GM23338 (cell line): Measurements from ENCODE around the gene PPP2CA. TPM values are rescaled to one million over a fixed set of nuclear protein-coding genes. Genes with fewer than 3 reads are reported as not detected.

Experiments
- ATAC-seq: fragments of 200-7000 bp; cut with Tn5 transposase; 3 replicates; pipeline ENCODE4 v1.9.1; 2020
- DNase-seq: peaks from one replicate; pipeline ENCODE4 v3.0.0-alpha.2; 2015; ENCODE audit warnings: low spot score
- H2AFZ ChIP-seq: fragments of 200-600 bp; sonication (generic); 2 replicates; pipeline ENCODE4 v1.8.0; 2016; ENCODE audit warnings: antibody characterized with exemption, mild to moderate bottlenecking, moderate library complexity
- H3F3A ChIP-seq: fragments of 200-600 bp; sonication (generic); replicated peaks from 2 replicates; pipeline ENCODE4 v1.8.0; 2017; ENCODE audit warnings: antibody characterized with exemption, mixed run types, low read depth
- H3K27ac ChIP-seq: fragments of 200-600 bp; sonication (generic); 2 replicates; pipeline ENCODE4 v1.6.1; 2016; ENCODE audit warnings: low read depth
- H3K27me3 ChIP-seq: fragments of 200-600 bp; sonication (generic); 2 replicates; pipeline ENCODE4 v1.8.0; 2016; ENCODE audit warnings: mild to moderate bottlenecking, mixed run types, moderate library complexity; ENCODE audit not compliant: insufficient read depth
- H3K36me3 ChIP-seq: fragments of 200-600 bp; sonication (generic); 2 replicates; pipeline ENCODE4 v1.8.0; 2016; ENCODE audit warnings: mild to moderate bottlenecking; ENCODE audit not compliant: insufficient read depth
- H3K4me1 ChIP-seq: fragments of 200-600 bp; sonication (generic); 2 replicates; pipeline ENCODE4 v1.8.0; 2016; ENCODE audit warnings: mild to moderate bottlenecking, moderate library complexity; ENCODE audit not compliant: insufficient read depth
- H3K4me2 ChIP-seq: fragments of 200-600 bp; sonication (generic); 2 replicates; pipeline ENCODE4 v1.7.1; 2017; ENCODE audit warnings: mixed run types
- H3K4me3 ChIP-seq: fragments of 200-600 bp; sonication (generic); 2 replicates; pipeline ENCODE4 v1.6.1; 2016; ENCODE audit warnings: mixed run types
- H3K79me2 ChIP-seq: fragments of 200-600 bp; sonication (generic); replicated peaks from 2 replicates; pipeline ENCODE4 v1.8.0; 2017; ENCODE audit warnings: mild to moderate bottlenecking; ENCODE audit not compliant: insufficient read depth
- H3K9me2 ChIP-seq: fragments of 200-600 bp; sonication (generic); 2 replicates; pipeline ENCODE4 v1.8.0; 2017; ENCODE audit not compliant: insufficient read depth
- H4K20me1 ChIP-seq: fragments of 200-600 bp; sonication (generic); replicated peaks from 2 replicates; pipeline ENCODE4 v1.8.0; 2017; ENCODE audit warnings: mild to moderate bottlenecking; ENCODE audit not compliant: insufficient read depth
- H3K27ac Mint-ChIP-seq: 2 replicates; pipeline ENCODE4 v1.8.0; 2020; ENCODE audit warnings: inconsistent platforms, mild to moderate bottlenecking, moderate library complexity, mixed read lengths
- H3K27me3 Mint-ChIP-seq: 3 replicates; pipeline ENCODE4 v1.8.0; 2022; ENCODE audit warnings: low read depth, mild to moderate bottlenecking, moderate library complexity, mixed read lengths, inconsistent platforms; ENCODE audit not compliant: insufficient read depth, poor library complexity
- H3K36me3 Mint-ChIP-seq: 3 replicates; pipeline ENCODE4 v1.8.0; 2021; ENCODE audit warnings: low read depth, mild to moderate bottlenecking, inconsistent platforms, moderate library complexity, mixed read lengths
- H3K4me1 Mint-ChIP-seq: 3 replicates; pipeline ENCODE4 v1.8.0; 2020; ENCODE audit warnings: mild to moderate bottlenecking, inconsistent platforms, mixed read lengths
- H3K4me3 Mint-ChIP-seq: 3 replicates; pipeline ENCODE4 v1.8.0; 2021; ENCODE audit warnings: moderate library complexity, mild to moderate bottlenecking, inconsistent platforms, mixed read lengths
- H3K9me3 Mint-ChIP-seq: 3 replicates; pipeline ENCODE4 v1.8.0; 2020; ENCODE audit warnings: moderate library complexity, mild to moderate bottlenecking, inconsistent platforms, mixed read lengths
- CREB1 ChIP-seq: fragments of 250-450 bp; sonication (Bioruptor Pico); IDR thresholded peaks from 2 replicates; pipeline ENCODE4 v1.5.0; 2020; ENCODE audit warnings: low read depth, mild to moderate bottlenecking, moderate library complexity
- CTCF ChIP-seq, 2 experiments: fragments of 200-600 bp in 1 of 2; sonication (generic) in 1 of 2; conservative IDR thresholded peaks; 2 replicates each; pipeline versions ENCODE4 v1.5.1 to v1.6.1; 2016 to 2017; ENCODE audit warnings: antibody characterized with exemption in 2 of 2, low read depth in 2 of 2, mild to moderate bottlenecking in 2 of 2, moderate library complexity in 1 of 2
- ETS1 ChIP-seq: IDR thresholded peaks from 2 replicates; pipeline ENCODE4 v1.6.1; 2016; ENCODE audit warnings: antibody characterized with exemption
- EZH2 ChIP-seq: fragments of 200-600 bp; sonication (generic); IDR thresholded peaks from one replicate; pipeline ENCODE4 v1.8.0; 2017; ENCODE audit warnings: antibody characterized with exemption, mild to moderate bottlenecking, low read depth; ENCODE audit not compliant: unreplicated experiment
- EZH2phosphoT487 ChIP-seq: fragments of 200-600 bp; sonication (generic); IDR thresholded peaks from one replicate; pipeline ENCODE4 v1.8.1; 2018; ENCODE audit warnings: antibody characterized with exemption; ENCODE audit not compliant: unreplicated experiment
- JUNB ChIP-seq: IDR thresholded peaks from one replicate; pipeline ENCODE4 v1.6.1; 2016; ENCODE audit warnings: antibody characterized with exemption; ENCODE audit not compliant: unreplicated experiment
- NANOG ChIP-seq: IDR thresholded peaks from 2 replicates; pipeline ENCODE4 v1.6.1; 2016; ENCODE audit warnings: antibody characterized with exemption, borderline replicate concordance
- POLR2AphosphoS5 ChIP-seq: IDR thresholded peaks from 2 replicates; pipeline ENCODE4 v1.6.1; 2016; ENCODE audit warnings: antibody characterized with exemption, low read depth
- REST ChIP-seq: IDR thresholded peaks from one replicate; pipeline ENCODE4 v1.6.1; 2018; ENCODE audit warnings: antibody characterized with exemption; ENCODE audit not compliant: unreplicated experiment
- ZNF114 ChIP-seq: fragments of 250-450 bp; sonication (Bioruptor Pico); IDR thresholded peaks from 2 replicates; pipeline ENCODE4 v1.5.0; 2020; ENCODE audit warnings: mild to moderate bottlenecking, moderate library complexity
- ZNF331 ChIP-seq: fragments of 250-450 bp; sonication (Bioruptor Pico); IDR thresholded peaks from 2 replicates; pipeline ENCODE4 v1.5.0; 2020; ENCODE audit warnings: low read depth, mild to moderate bottlenecking, moderate library complexity
- ZNF462 ChIP-seq: fragments of 250-450 bp; sonication (Bioruptor Pico); IDR thresholded peaks from 2 replicates; pipeline ENCODE4 v1.5.0; 2020; ENCODE audit warnings: mild to moderate bottlenecking, moderate library complexity
- polyA plus RNA-seq: library from polyadenylated mRNA; unstranded; fragments of >200 nt; fragmentation: Nextera tagmentation; extraction: Ambion mirVana; gene quantifications from 2 replicates; pipeline ENCODE4 v1.2.1, GENCODE V29; 2016
- total RNA-seq: library from RNA; depleted of rRNA; stranded (reverse); fragments of >200 nt; shearing (Covaris generic); gene quantifications from 2 replicates; pipeline ENCODE4 v1.2.3, GENCODE V29; 2014

PPP2CA gene
- total and polyA plus RNA-seq, 2 experiments from 2014 or later = 131 to 316 TPM

- TF ChIP-seq ZNF114 (CRISPR knock-in tag) (no peak), NANOG (no peak), EZH2 (no peak), ETS1 (no peak)
Observed at GRCh38 chr5:134207696-134208095, 18.2 kb downstream of the PPP2CA start (continued).

GRCh38 chr5:134206627-134207160, 19.2 kb downstream of the PPP2CA start:
- peaks cover 43% of the 10 kb centered on the region for H3K36me3 Mint-ChIP-seq
- H2AFZ ChIP-seq = no peak overlapping the region
- H3K27ac Mint-ChIP-seq = no peak overlapping the region
- H3K4me1 Mint-ChIP-seq = peaks cover 15% of the 10 kb centered on the region; the same call in 2 of the 3 replicates
- no peak overlapping the region for H3K4me3 ChIP-seq
- no peak overlapping the region for H3K27ac ChIP-seq
- no peaks in the 10 kb centered on the region for H3K9me2 ChIP-seq
- H3K9me3 Mint-ChIP-seq = no peaks in the 10 kb centered on the region
- H3K27me3 ChIP-seq = no peaks in the 10 kb centered on the region
- H3K27me3 Mint-ChIP-seq = peaks cover 2% of the 10 kb centered on the region
- H3F3A ChIP-seq = 0 out of 2 replicates have a peak, but pooled peaks cover 4% of the 10 kb centered on the region
- H3K4me2 ChIP-seq = no peak overlapping the region
- no peak overlapping the region for H3K4me3 Mint-ChIP-seq
- H3K4me1 ChIP-seq = peaks cover 13% of the 10 kb centered on the region; the same call in 1 of the 2 replicates
- DNase-seq (no peak), ATAC-seq (no peak)
- TF ChIP-seq CTCF (conservative IDR thresholded peaks at IDR 0.05; ENCODE audit: low read depth in 2 of 2) (no peak), POLR2AphosphoS5 (no peak), NANOG (no peak), EZH2phosphoT487 (no peak), ZNF114 (CRISPR knock-in tag) (no peak), ZNF462 (CRISPR knock-in tag) (no peak), REST (no peak), ZNF331 (no peak), CREB1 (CRISPR knock-in tag) (no peak), EZH2 (no peak), JUNB (no peak)
- H3K79me2 ChIP-seq = peaks cover 98% of the 10 kb centered on the region
- H4K20me1 ChIP-seq = peaks cover 74% of the 10 kb centered on the region
- H3K36me3 ChIP-seq = peaks cover 28% of the 10 kb centered on the region; the same call in 1 of the 2 replicates
